NT2/D1 (cell line): ENCODE measurements around the gene ELOVL1.
A peak's percentile ranks its signal among the peaks of the same experiment; 100 is the strongest.
"Not testable (repeated sequence)": the region's sequence is repeated elsewhere in the genome, so short reads cannot be mapped to it uniquely, and the experiment has no call there.

ENCODE experiments used
- DNase-seq: peaks from one replicate; pipeline ENCODE4 v3.0.0-alpha.2; 2011; ENCODE audit warnings: low read depth, low spot score
- H3K27me3 ChIP-seq: 2 replicates; pipeline ENCODE4 v1.6.0; 2011; ENCODE audit warnings: mild to moderate bottlenecking; ENCODE audit not compliant: insufficient read length, insufficient read depth
- H3K36me3 ChIP-seq: 2 replicates; pipeline ENCODE4 v1.6.1; 2011; ENCODE audit warnings: mild to moderate bottlenecking, low read length, mixed read lengths; ENCODE audit not compliant: insufficient read depth, insufficient read length
- H3K4me1 ChIP-seq: 2 replicates; pipeline ENCODE4 v1.5.1; 2011; ENCODE audit not compliant: insufficient read depth, insufficient read length
- H3K4me3 ChIP-seq: 2 replicates; pipeline ENCODE4 v1.5.1; 2011; ENCODE audit warnings: low read depth; ENCODE audit not compliant: insufficient read length
- H3K9ac ChIP-seq: 2 replicates; pipeline ENCODE4 v1.6.0; 2011; ENCODE audit warnings: low read depth; ENCODE audit not compliant: insufficient read length
- H3K9me3 ChIP-seq: 2 replicates; pipeline ENCODE4 v1.5.1; 2011; ENCODE audit warnings: mild to moderate bottlenecking, low read length; ENCODE audit not compliant: insufficient read depth
- SUZ12 ChIP-seq: IDR thresholded peaks from 2 replicates; pipeline ENCODE4 v1.6.1; 2011; ENCODE audit not compliant: insufficient read length, insufficient read depth; ENCODE audit errors: extremely low read depth
- YY1 ChIP-seq: IDR thresholded peaks from 2 replicates; pipeline ENCODE4 v1.6.1; 2011; ENCODE audit not compliant: insufficient read length, insufficient read depth
- ZNF274 ChIP-seq: IDR thresholded peaks from 2 replicates; pipeline ENCODE4 v1.6.1; 2011; ENCODE audit warnings: mild to moderate bottlenecking, low read depth, low read length

ELOVL1 gene

DNA sequence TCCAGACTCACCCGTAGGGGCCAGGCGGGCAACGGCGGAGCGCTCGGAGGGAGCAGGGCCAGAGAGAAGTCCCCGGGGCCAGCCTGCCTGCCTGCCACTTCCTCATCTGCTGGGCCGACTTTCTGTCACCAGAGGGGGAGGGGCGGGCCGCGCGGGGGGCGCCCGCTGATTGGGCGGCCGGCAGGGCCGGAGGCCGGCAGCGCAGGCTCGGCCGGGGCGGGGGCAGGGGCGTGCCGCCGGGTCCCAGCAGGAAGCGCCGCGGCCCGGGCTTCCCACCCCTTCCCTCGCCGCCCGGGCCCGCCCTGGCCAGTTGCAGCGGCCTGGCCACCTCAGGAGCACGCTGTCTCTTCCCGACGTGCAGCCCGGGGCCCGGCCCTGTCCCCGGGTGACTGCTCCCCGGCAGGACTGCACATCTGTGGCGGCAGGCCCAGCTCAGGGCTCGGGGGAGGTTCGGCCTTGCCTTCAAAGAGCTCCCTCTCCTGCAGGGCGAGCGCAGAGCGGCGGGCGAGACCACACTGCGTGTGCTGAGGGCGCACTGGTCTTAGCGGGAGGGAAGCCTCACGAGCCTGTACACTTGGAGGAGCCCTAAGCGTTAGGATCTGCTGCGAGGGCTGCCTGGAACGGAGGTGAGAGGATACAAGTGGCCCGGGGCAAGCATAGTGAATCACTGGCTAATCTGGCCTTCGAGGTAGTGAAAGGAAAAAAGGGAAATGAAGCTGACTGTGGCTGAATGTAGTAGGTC is at the start of gene ELOVL1:
ELOVL1 (minus strand) TSS at position 108 of the 742 bp plus-strand sequence. CDS start 2,402 bp downstream, outside the sequence.
- Histone ChIP-seq H3K36me3 (peaks cover 43% of the 10 kb centered on the region), H3K4me1 (peaks cover 15% of the 10 kb centered on the region)

DNA sequence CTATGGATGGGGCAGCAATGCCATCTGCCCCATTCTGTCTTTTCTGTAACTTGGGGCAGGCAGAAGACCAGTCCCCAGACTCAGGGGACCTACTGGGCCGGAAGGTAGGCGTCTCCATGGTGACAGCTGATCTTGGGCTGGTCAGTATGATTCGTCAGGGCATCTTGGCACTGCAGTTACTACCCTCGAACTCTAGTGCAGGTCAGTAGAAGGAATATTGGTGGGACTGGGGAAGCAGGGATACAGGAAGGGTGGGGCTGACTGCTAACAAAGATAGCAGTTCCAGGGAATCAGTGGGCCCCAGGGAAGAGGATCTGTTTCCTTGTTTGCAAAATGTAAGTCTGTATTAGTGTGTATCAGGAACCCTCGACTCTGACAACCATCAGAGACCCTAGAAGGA is 48.1 kb upstream of the ELOVL1 start:
- H3K9ac ChIP-seq = no peak overlapping the region
- no peaks in the 10 kb centered on the region for H3K9me3 ChIP-seq
- no peak overlapping the region for H3K4me3 ChIP-seq
- H3K27me3 ChIP-seq = no peaks in the 10 kb centered on the region
- TF ChIP-seq YY1 = no peak
- TF ChIP-seq SUZ12 = no peak
- no peak for TF ChIP-seq ZNF274
- peaks cover 72% of the 10 kb centered on the region for H3K36me3 ChIP-seq
- peaks cover 3% of the 10 kb centered on the region for H3K4me1 ChIP-seq
- DNase-seq = no peak

More for the DNA sequence above, at the start of gene ELOVL1:
- DNase-seq = peak; percentile 87
- no peaks in the 10 kb centered on the region for H3K9me3 ChIP-seq
- peak within 1 kb of the TSS; percentile 89 for H3K4me3 ChIP-seq
- H3K27me3 ChIP-seq = no peaks in the 10 kb centered on the region
- peak within 1 kb of the TSS; percentile 98 for H3K9ac ChIP-seq
- TF ChIP-seq ZNF274 = no peak
- no peak for TF ChIP-seq SUZ12

DNA sequence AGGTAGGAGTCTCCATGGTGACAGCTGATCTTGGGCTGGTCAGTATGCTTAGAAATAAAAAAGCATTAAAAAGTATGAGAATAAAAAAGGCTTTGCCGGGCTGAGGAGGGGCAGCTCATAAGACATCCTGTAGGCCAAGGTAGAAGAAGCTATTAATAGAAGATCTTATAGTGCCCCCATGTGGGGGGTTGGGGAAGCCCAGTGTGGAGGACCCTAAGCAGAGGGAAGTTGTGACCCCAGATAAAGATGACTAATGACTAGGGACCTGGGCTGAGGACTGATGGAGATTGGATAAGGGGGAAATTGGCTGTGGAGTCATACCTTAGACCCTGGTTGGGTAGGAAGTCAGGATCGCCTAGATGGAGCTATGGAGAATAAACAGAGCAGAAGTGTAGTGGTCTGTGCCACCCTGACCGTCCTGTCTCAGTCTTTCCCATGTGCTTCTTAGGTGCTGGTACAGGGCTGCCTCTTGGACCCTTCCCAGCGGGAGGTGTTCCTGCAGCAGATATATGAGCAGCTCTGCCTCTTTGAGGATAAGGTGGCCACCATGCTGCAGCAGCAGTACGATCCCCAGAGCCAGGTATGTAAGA is 46.9 kb upstream of the ELOVL1 start:
- H3K4me1 ChIP-seq = peaks cover 3% of the 10 kb centered on the region
- peaks cover 61% of the 10 kb centered on the region for H3K36me3 ChIP-seq
- TF ChIP-seq SUZ12 = no peak
- no peak for TF ChIP-seq ZNF274
- TF ChIP-seq YY1 = no peak

DNA sequence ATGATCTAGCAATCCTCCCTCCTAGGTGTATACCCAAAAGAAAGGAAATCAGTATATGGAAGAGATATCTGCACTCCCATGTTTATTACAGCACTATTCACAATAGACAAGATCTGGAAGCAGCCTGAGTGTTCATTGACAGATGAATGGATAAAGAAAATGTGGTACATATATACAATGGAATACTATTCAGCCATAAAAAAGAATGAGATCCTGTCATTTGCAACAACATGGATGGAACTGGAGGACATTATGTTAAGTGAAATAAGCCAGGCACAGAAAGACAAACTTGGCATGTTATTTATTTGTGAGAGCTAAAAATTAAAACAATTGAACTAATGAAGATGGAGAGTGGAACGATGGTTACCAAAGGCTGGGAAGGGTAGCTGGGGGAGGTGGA is 45.6 kb upstream of the ELOVL1 start:
- H3K4me3 ChIP-seq, H3K9me3 ChIP-seq, DNase-seq, H3K9ac ChIP-seq, H3K4me1 ChIP-seq, H3K27me3 ChIP-seq: not testable (repeated sequence)
- H3K36me3 ChIP-seq = peaks cover 59% of the 10 kb centered on the region

More for the DNA sequence above, 46.9 kb upstream of the ELOVL1 start:
- Histone ChIP-seq H3K9me3 (no peaks in the 10 kb centered on the region), H3K9ac (peak overlapping the region; percentile 0), H3K27me3 (no peaks in the 10 kb centered on the region), H3K4me3 (no peak overlapping the region)
- peak; percentile 70 for DNase-seq

DNA sequence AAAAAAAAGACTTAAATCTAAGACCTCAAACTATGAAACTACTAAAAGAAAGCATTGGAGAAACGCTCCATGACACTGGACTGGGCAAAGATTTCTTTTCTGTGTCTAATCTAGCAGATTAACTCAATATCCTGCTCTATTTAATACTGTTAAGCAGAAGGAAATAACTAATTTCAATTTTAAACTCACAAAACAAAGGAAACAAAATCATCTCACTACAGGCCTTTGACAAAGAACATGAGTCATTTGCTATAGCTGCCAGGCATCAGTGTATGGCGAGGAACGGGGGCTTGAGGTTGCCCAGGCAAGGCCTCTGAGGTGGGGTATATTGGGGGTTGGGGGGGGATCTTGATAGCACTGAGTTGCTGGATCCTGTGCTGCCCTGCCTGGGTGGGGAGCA is 42.8 kb upstream of the ELOVL1 start:
- TF ChIP-seq YY1 = no peak
- no peak for TF ChIP-seq ZNF274
- TF ChIP-seq SUZ12 = no peak
- H3K36me3 ChIP-seq = peaks cover 53% of the 10 kb centered on the region
- no peaks in the 10 kb centered on the region for H3K27me3 ChIP-seq
- DNase-seq = no peak
- H3K9ac ChIP-seq = no peak overlapping the region
- no peak overlapping the region for H3K4me3 ChIP-seq
- no peaks in the 10 kb centered on the region for H3K9me3 ChIP-seq
- peaks cover 3% of the 10 kb centered on the region for H3K4me1 ChIP-seq

DNA sequence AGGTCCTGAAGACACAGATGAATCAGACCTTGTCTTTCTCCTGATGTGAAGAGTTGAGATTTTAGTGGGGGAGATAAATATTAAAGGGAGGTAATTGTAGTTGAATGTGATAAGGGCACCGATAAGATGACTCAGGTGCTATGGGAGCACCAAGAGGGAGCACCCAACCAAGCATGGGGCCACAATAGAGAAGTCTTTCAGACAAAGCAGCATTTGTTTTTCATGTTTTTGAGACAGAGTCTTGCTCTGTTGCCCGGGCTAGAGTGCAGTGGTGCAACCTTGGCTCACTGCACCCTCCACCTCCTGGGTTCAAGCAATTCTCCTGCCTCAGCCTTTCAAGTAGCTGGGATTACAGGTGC is 38.0 kb upstream of the ELOVL1 start:
- Histone ChIP-seq H3K27me3 (no peaks in the 10 kb centered on the region), H3K9ac (no peak overlapping the region), H3K4me1 (no peaks in the 10 kb centered on the region), H3K4me3 (no peak overlapping the region), H3K36me3 (peaks cover 62% of the 10 kb centered on the region), H3K9me3 (no peaks in the 10 kb centered on the region)
- no peak for TF ChIP-seq SUZ12
- no peak for TF ChIP-seq ZNF274
- no peak for TF ChIP-seq YY1
- DNase-seq = no peak

DNA sequence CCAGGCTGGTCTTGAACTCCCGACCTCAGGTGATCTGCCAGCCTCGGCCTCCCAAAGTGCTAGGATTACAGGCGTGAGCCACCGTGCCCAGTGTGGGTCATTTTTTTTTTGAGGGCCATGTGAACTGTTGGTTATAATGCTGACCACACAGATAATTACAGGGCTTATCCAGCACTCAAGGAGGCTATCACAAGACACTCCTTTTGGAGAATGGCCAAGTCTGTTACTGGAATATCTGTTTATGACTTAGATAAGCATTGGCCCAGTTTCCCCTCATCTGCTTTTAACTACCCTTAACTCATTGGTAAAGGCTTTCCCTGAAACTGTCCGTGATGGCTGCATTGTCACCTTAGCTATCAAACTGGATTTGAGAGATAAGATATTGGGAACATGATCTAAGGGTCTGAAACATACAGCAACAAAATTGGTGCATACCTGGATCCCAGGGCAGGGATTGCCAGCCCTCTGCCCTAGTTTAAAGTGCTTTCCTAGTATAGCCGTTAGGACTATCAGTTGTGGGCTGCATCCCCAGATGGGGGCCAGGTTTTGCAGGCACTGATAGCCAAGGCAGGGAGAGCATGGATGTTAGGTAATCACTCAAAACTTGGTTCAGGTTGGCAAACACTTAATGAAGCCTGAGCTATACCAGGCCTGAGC is 37.5 kb upstream of the ELOVL1 start:
- Histone ChIP-seq H3K4me3 (no peak overlapping the region), H3K36me3 (peaks cover 61% of the 10 kb centered on the region), H3K4me1 (no peaks in the 10 kb centered on the region), H3K27me3 (no peaks in the 10 kb centered on the region), H3K9me3 (no peaks in the 10 kb centered on the region), H3K9ac (no peak overlapping the region)
- DNase-seq = no peak
- TF ChIP-seq YY1 (no peak), ZNF274 (no peak), SUZ12 (no peak)
